HG02678 (cell line): ENCODE results near the gene NEMP1.
"Not testable (repeated sequence)": the region's sequence is repeated elsewhere in the genome, so short reads cannot be mapped to it uniquely, and the experiment has no call there.

Source experiments
- ATAC-seq: cut with Tn5 transposase; IDR thresholded peaks from one replicate; pipeline ENCODE4 v1.9.1; 2021; ENCODE audit warnings: mild to moderate bottlenecking, moderate library complexity; ENCODE audit not compliant: unreplicated experiment

The NEMP1 gene

GRCh38 chr12:57057067-57057751 lies 21.4 kb downstream of the NEMP1 start:
- no peak for ATAC-seq

- ATAC-seq, result no peak
Observed at GRCh38 chr12:57055824-57056223, 22.8 kb downstream of the NEMP1 start.

GRCh38 chr12:57053901-57054300 lies 24.7 kb downstream of the NEMP1 start:
- not testable (repeated sequence) for ATAC-seq

GRCh38 chr12:57053146-57053545 lies 25.4 kb downstream of the NEMP1 start:
- not testable (repeated sequence) for ATAC-seq

- no peak for ATAC-seq
Observed at GRCh38 chr12:57051011-57051410, 27.6 kb downstream of the NEMP1 start.

GRCh38 chr12:57049890-57050289 lies 28.7 kb downstream of the NEMP1 start, which contains the start of gene MYO1A:
MYO1A (minus strand) TSS chr12:57050129; CDS start chr12:57048323, 1,806 bp downstream.
- no peak for ATAC-seq

- no peak for ATAC-seq
Observed at GRCh38 chr12:57049119-57049446, 29.5 kb downstream of the NEMP1 start.

- ATAC-seq, result no peak
Observed at GRCh38 chr12:57048423-57049118, 30.0 kb downstream of the NEMP1 start.

GRCh38 chr12:57047981-57048380 lies 30.6 kb downstream of the NEMP1 start:
- ATAC-seq, result no peak

GRCh38 chr12:57046947-57047890 lies 31.4 kb downstream of the NEMP1 start:
- ATAC-seq, result no peak

- ATAC-seq, result no peak
Observed at GRCh38 chr12:57046086-57046791, 32.4 kb downstream of the NEMP1 start.

GRCh38 chr12:57044889-57045288 lies 33.7 kb downstream of the NEMP1 start:
- ATAC-seq, result no peak

GRCh38 chr12:57044468-57044867 lies 34.1 kb downstream of the NEMP1 start:
- ATAC-seq, result no peak

- no peak for ATAC-seq
Observed at GRCh38 chr12:57042695-57043094, 35.9 kb downstream of the NEMP1 start.

- ATAC-seq, result no peak
Observed at GRCh38 chr12:57040750-57041149, 37.8 kb downstream of the NEMP1 start.

GRCh38 chr12:57040211-57040610 lies 38.4 kb downstream of the NEMP1 start:
- no peak for ATAC-seq

GRCh38 chr12:57039016-57039798 lies 39.4 kb downstream of the NEMP1 start:
- ATAC-seq, result no peak

- ATAC-seq, result no peak
Observed at GRCh38 chr12:57037264-57037663, 41.3 kb downstream of the NEMP1 start.

- no peak for ATAC-seq
Observed at GRCh38 chr12:57033431-57033830, 45.2 kb downstream of the NEMP1 start.

- no peak for ATAC-seq
Observed at GRCh38 chr12:57031789-57032188, 46.8 kb downstream of the NEMP1 start.
